HepG2 (cell line): ENCODE data around the gene COASY. TPM values are rescaled to one million over a fixed set of nuclear protein-coding genes. Genes with fewer than 3 reads are reported as not detected.

Experiments
- ATF1 ChIP-seq: IDR thresholded peaks from 2 replicates; pipeline ENCODE4 v1.6.1; 2016; ENCODE audit warnings: mild to moderate bottlenecking, control low read depth
- ELF1 ChIP-seq: sonication (generic); formaldehyde crosslinking; IDR thresholded peaks from 2 replicates; pipeline ENCODE4 v1.4.0; 2020; ENCODE audit warnings: missing genetic modification reagents
- ETV5 ChIP-seq: IDR thresholded peaks from 2 replicates; pipeline ENCODE4 v1.6.1; 2018; ENCODE audit warnings: missing biosample characterization, missing genetic modification reagents, inconsistent platforms, borderline replicate concordance
- HNRNPH1 ChIP-seq: fragments of 200-400 bp; formaldehyde crosslinking; optimal IDR thresholded peaks from 2 replicates; pipeline ENCODE3; 2017; ENCODE audit warnings: mild to moderate bottlenecking, low read depth, low read length
- JUNB ChIP-seq: sonication (generic); formaldehyde crosslinking; IDR thresholded peaks from 2 replicates; pipeline ENCODE4 v1.8.0; 2022; ENCODE audit warnings: missing genetic modification reagents, mild to moderate bottlenecking, borderline replicate concordance
- NCOA1 ChIP-seq: sonication (generic); formaldehyde crosslinking; IDR thresholded peaks from 2 replicates; pipeline ENCODE4 v1.9.0; 2021; ENCODE audit warnings: missing genetic modification reagents
- PHF5A ChIP-seq: IDR thresholded peaks from one replicate; pipeline ENCODE4 v1.6.1; 2018; ENCODE audit warnings: low read depth, missing genetic modification reagents; ENCODE audit not compliant: unreplicated experiment
- PITX1 ChIP-seq: sonication (generic); formaldehyde crosslinking; IDR thresholded peaks from 2 replicates; pipeline ENCODE4 v1.5.1; 2020; ENCODE audit warnings: mild to moderate bottlenecking, missing genetic modification reagents
- SYNCRIP ChIP-seq: fragments of 200-400 bp; formaldehyde crosslinking; IDR thresholded peaks from 2 replicates; pipeline ENCODE4 v1.6.1; 2018; ENCODE audit warnings: mild to moderate bottlenecking, low read depth, low read length; ENCODE audit not compliant: insufficient read depth
- THRA ChIP-seq: sonication (generic); formaldehyde crosslinking; IDR thresholded peaks from 2 replicates; pipeline ENCODE4 v1.4.0; 2020; ENCODE audit warnings: missing genetic modification reagents, borderline replicate concordance
- ZBTB2 ChIP-seq: sonication (generic); formaldehyde crosslinking; IDR thresholded peaks from 2 replicates; pipeline ENCODE4 v1.8.0; 2022; ENCODE audit warnings: low read depth, missing genetic modification reagents
- ZFP90 ChIP-seq: sonication (generic); formaldehyde crosslinking; IDR thresholded peaks from 2 replicates; pipeline ENCODE4 v1.8.0; 2022; ENCODE audit warnings: missing genetic modification reagents, mild to moderate bottlenecking, inconsistent platforms, borderline replicate concordance
- ZNF513 ChIP-seq: sonication (generic); formaldehyde crosslinking; conservative IDR thresholded peaks from 2 replicates; pipeline ENCODE4 v1.5.0; 2020; ENCODE audit warnings: missing genetic modification reagents
- ZNF557 ChIP-seq: sonication (generic); formaldehyde crosslinking; IDR thresholded peaks from 2 replicates; pipeline ENCODE4 v1.4.0; 2020; ENCODE audit warnings: missing genetic modification reagents
- ZNF577 ChIP-seq: sonication (generic); formaldehyde crosslinking; IDR thresholded peaks from 2 replicates; pipeline ENCODE4 v1.4.0; 2020; ENCODE audit warnings: mild to moderate bottlenecking, low read depth, missing genetic modification reagents, borderline replicate concordance
- ZNF644 ChIP-seq: IDR thresholded peaks from 2 replicates; pipeline ENCODE4 v1.6.1; 2016; ENCODE audit warnings: low read depth
- polyA plus RNA-seq, 8 experiments: library from polyadenylated mRNA; depleted of rRNA in 3 of 8; stranded (reverse) in 7 of 8; unstranded in 1 of 8; fragments of >200 nt; fragmentation: Illumina TruSeq in 4 of 8; extraction: Trizol in 4 of 8; gene quantifications; 2 replicates each; pipeline versions ENCODE4 v1.2.1 to v1.2.3, GENCODE V29; 2011 to 2016; ENCODE audit warnings: low read depth in 4 of 8, missing spikeins in 1 of 8, mixed read lengths in 1 of 8; ENCODE audit not compliant: insufficient read depth in 1 of 8
- total RNA-seq, 5 experiments: library from RNA; depleted of rRNA; stranded (reverse); fragments of >200 nt; fragmentation: Illumina TruSeq; extraction: Trizol; gene quantifications; 2 replicates each; pipeline ENCODE4 v1.2.3, GENCODE V29; 2016; ENCODE audit warnings: low read depth in 1 of 5
- TF ChIP-seq, protein P1 (sequence below): sonication (generic); formaldehyde crosslinking; IDR thresholded peaks from 2 replicates; pipeline ENCODE4 v1.9.0; 2021; ENCODE audit warnings: mild to moderate bottlenecking, missing genetic modification reagents
- TF ChIP-seq, protein P2 (sequence below): sonication (generic); formaldehyde crosslinking; IDR thresholded peaks from 2 replicates; pipeline ENCODE4 v1.4.0; 2020; ENCODE audit warnings: missing genetic modification reagents

Gene COASY
- total and polyA plus RNA-seq, 2 of the 13 experiments (the other 11 are each of a cell fraction or from before 2014, with no cell fraction given): 90.7 to 125 TPM

DNA sequence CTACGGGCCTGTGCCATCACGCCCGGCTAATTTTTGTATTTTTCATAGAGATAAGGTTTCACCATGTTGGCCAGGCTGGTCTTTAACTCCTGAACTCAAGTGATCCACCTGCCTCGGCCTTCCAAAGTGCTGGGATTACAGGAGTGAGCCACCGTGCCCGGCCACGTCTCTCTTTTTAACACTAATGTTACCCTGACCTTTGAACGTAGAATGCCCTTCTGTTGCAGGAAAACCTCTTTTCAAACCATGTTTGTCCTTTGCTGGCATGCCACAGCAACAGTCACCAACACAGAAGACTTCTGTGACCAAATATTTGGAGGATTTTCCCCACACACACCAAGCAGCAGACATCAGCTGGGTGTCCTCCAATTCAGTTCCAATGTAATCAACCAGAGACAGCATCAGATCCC, 17.1 kb upstream of the COASY start (continued):
- no peak for TF ChIP-seq ELF1 (CRISPR knock-in tag)
- TF ChIP-seq, protein P1, sequence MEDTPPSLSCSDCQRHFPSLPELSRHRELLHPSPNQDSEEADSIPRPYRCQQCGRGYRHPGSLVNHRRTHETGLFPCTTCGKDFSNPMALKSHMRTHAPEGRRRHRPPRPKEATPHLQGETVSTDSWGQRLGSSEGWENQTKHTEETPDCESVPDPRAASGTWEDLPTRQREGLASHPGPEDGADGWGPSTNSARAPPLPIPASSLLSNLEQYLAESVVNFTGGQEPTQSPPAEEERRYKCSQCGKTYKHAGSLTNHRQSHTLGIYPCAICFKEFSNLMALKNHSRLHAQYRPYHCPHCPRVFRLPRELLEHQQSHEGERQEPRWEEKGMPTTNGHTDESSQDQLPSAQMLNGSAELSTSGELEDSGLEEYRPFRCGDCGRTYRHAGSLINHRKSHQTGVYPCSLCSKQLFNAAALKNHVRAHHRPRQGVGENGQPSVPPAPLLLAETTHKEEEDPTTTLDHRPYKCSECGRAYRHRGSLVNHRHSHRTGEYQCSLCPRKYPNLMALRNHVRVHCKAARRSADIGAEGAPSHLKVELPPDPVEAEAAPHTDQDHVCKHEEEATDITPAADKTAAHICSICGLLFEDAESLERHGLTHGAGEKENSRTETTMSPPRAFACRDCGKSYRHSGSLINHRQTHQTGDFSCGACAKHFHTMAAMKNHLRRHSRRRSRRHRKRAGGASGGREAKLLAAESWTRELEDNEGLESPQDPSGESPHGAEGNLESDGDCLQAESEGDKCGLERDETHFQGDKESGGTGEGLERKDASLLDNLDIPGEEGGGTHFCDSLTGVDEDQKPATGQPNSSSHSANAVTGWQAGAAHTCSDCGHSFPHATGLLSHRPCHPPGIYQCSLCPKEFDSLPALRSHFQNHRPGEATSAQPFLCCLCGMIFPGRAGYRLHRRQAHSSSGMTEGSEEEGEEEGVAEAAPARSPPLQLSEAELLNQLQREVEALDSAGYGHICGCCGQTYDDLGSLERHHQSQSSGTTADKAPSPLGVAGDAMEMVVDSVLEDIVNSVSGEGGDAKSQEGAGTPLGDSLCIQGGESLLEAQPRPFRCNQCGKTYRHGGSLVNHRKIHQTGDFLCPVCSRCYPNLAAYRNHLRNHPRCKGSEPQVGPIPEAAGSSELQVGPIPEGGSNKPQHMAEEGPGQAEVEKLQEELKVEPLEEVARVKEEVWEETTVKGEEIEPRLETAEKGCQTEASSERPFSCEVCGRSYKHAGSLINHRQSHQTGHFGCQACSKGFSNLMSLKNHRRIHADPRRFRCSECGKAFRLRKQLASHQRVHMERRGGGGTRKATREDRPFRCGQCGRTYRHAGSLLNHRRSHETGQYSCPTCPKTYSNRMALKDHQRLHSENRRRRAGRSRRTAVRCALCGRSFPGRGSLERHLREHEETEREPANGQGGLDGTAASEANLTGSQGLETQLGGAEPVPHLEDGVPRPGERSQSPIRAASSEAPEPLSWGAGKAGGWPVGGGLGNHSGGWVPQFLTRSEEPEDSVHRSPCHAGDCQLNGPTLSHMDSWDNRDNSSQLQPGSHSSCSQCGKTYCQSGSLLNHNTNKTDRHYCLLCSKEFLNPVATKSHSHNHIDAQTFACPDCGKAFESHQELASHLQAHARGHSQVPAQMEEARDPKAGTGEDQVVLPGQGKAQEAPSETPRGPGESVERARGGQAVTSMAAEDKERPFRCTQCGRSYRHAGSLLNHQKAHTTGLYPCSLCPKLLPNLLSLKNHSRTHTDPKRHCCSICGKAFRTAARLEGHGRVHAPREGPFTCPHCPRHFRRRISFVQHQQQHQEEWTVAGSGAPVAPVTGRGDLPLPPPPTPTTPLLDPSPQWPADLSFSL (CRISPR knock-in tag): no peak
- TF ChIP-seq, protein P2, sequence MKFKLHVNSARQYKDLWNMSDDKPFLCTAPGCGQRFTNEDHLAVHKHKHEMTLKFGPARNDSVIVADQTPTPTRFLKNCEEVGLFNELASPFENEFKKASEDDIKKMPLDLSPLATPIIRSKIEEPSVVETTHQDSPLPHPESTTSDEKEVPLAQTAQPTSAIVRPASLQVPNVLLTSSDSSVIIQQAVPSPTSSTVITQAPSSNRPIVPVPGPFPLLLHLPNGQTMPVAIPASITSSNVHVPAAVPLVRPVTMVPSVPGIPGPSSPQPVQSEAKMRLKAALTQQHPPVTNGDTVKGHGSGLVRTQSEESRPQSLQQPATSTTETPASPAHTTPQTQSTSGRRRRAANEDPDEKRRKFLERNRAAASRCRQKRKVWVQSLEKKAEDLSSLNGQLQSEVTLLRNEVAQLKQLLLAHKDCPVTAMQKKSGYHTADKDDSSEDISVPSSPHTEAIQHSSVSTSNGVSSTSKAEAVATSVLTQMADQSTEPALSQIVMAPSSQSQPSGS (CRISPR knock-in tag): peak; percentile 32; the same call in 1 of the 2 replicates
- TF ChIP-seq NCOA1 (CRISPR knock-in tag): no peak
- peak; percentile 15; the same call in 1 of the 2 replicates for TF ChIP-seq ETV5 (CRISPR knock-in tag)
- no peak for TF ChIP-seq ZNF557 (CRISPR knock-in tag)
- TF ChIP-seq ZNF513 (CRISPR knock-in tag): no peak
- 0 out of 2 replicates have a peak, but pooled peaks have one; percentile 44 for TF ChIP-seq PITX1 (CRISPR knock-in tag)
- no peak for TF ChIP-seq PHF5A (CRISPR knock-in tag)
- TF ChIP-seq ZNF577: no peak
- TF ChIP-seq THRA: 0 out of 2 replicates have a peak, but pooled peaks have one; percentile 24
- no peak for TF ChIP-seq JUNB
- TF ChIP-seq HNRNPH1: no peak
- 0 out of 2 replicates have a peak, but pooled peaks have one; percentile 26 for TF ChIP-seq ZNF644
- no peak for TF ChIP-seq ZBTB2
- no peak for TF ChIP-seq ZFP90 (CRISPR knock-in tag)
- no peak for TF ChIP-seq SYNCRIP
- no peak for TF ChIP-seq ATF1 (CRISPR knock-in tag)
